ENCODE data around the gene AGBL5.
A peak's percentile ranks its signal among the peaks of the same experiment; 100 is the strongest.

AGBL5 gene

GRCh38 chr2:27077231-27077630, 25.8 kb downstream of the AGBL5 start:
- no peak for DNase-seq (ENCODE audit: low spot score)

GRCh38 chr2:27078267-27079194, 27.1 kb downstream of the AGBL5 start, which contains the start of gene EMILIN1:
TSS of gene EMILIN1 (plus strand) at chr2:27078615. CDS start at chr2:27079066, 451 bp downstream.
- DNase-seq (ENCODE audit: low spot score) = peak; percentile 90

DNA sequence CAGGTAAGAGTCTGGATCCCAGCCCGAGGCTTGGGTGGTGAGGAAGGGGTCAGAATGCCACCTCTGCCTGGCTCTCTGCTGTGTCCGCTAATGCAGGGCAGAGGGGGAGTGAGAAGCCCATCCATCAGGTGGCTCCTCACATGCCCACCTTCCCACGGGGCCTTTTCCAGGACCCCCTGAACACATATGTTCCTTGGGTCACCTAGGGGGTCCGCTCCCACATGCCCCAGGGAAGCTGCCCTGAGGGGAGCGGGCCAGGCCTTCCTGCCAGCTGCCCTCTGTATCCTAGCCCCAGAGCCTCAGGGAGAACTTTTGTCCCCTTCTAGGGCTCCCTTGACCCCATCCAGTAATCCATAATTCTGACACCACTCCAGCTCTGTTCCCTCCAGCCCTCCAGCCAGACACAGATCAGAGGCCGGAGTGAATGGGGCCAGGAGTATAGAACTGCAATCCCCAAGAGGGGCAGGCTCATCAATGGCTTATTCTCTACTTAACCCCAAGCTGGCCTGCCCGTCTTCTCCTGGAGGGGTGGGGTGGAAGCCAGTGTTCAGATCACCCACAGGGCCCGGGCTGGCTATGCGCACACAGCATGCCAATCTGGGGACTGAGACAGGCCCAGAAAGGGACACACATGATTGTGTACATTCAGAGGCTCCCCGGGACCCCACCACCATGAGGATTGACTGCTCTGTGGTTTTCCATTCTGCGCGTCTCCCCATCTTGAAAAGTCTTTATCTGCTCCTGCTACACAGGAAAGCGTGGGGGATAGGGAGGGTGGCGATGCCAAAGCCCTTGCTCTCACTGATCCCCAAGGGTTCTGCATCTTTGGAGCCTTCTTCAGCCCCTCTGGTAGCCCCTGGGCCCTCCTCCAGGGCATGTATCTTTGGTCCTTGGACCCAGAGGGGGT, 28.0 kb downstream of the AGBL5 start:
- peak; percentile 26 for DNase-seq (ENCODE audit: low spot score)

DNA sequence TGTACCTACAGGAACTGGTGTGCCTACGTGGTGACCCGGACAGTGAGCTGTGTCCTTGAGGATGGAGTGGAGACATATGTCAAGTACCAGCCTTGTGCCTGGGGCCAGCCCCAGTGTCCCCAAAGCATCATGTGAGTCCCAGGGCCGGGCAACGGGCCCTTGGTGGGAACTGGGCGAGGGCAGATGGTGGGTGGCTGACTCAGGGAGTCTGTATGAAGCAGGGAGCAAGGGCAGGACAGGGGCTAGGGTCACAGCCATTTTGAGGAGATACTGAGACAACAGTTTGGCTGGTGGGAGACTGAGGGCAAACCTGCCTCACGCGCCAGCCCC, 28.6 kb downstream of the AGBL5 start:
- no peak for DNase-seq (ENCODE audit: low spot score)

DNA sequence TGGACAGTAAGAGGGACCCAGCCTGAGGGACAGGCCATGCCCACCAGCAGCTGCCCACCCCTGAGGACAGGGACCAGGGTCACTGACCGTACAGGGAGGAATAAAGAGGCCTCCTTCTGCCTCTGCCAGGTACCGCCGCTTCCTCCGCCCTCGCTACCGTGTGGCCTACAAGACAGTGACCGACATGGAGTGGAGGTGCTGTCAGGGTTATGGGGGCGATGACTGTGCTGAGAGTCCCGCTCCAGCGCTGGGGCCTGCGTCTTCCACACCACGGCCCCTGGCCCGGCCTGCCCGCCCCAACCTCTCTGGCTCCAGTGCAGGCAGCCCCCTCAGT, 29.1 kb downstream of the AGBL5 start:
- DNase-seq (ENCODE audit: low spot score) = no peak

DNA sequence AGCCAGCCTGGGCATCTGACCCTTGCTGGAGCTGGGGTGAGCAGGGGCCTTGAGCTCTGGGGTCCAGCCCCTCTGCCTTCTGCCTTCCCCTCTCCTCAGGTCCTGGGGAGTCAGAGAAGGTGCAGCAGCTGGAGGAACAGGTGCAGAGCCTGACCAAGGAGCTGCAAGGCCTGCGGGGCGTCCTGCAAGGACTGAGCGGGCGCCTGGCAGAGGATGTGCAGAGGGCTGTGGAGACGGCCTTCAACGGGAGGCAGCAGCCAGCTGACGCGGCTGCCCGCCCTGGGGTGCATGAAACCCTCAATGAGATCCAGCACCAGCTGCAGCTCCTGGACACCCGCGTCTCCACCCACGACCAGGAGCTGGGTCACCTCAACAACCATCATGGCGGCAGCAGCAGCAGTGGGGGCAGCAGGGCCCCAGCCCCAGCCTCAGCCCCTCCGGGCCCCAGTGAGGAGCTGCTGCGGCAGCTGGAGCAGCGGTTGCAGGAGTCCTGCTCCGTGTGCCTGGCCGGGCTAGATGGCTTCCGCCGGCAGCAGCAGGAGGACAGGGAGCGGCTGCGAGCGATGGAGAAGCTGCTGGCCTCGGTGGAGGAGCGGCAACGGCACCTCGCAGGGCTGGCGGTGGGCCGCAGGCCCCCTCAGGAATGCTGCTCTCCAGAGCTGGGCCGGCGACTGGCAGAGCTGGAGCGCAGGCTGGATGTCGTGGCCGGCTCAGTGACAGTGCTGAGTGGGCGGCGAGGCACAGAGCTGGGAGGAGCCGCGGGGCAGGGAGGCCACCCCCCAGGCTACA, 30.7 kb downstream of the AGBL5 start:
- DNase-seq (ENCODE audit: low spot score) = no peak

DNA sequence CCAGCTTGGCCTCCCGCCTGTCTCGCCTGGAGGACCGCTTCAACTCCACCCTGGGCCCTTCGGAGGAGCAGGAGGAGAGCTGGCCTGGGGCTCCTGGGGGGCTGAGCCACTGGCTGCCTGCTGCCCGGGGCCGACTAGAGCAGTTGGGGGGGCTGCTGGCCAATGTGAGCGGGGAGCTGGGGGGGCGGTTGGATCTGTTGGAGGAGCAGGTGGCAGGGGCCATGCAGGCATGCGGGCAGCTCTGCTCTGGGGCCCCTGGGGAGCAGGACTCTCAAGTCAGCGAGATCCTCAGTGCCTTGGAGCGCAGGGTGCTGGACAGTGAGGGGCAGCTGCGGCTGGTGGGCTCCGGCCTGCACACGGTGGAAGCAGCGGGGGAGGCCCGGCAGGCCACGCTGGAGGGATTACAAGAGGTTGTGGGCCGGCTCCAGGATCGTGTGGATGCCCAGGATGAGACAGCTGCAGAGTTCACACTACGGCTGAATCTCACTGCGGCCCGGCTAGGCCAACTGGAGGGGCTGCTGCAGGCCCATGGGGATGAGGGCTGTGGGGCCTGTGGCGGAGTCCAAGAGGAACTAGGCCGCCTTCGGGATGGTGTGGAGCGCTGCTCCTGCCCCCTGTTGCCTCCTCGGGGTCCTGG, 31.4 kb downstream of the AGBL5 start:
- DNase-seq (ENCODE audit: low spot score) = no peak

- no peak for DNase-seq (ENCODE audit: low spot score)
Observed at GRCh38 chr2:27083410-27084296, 32.2 kb downstream of the AGBL5 start.

DNA sequence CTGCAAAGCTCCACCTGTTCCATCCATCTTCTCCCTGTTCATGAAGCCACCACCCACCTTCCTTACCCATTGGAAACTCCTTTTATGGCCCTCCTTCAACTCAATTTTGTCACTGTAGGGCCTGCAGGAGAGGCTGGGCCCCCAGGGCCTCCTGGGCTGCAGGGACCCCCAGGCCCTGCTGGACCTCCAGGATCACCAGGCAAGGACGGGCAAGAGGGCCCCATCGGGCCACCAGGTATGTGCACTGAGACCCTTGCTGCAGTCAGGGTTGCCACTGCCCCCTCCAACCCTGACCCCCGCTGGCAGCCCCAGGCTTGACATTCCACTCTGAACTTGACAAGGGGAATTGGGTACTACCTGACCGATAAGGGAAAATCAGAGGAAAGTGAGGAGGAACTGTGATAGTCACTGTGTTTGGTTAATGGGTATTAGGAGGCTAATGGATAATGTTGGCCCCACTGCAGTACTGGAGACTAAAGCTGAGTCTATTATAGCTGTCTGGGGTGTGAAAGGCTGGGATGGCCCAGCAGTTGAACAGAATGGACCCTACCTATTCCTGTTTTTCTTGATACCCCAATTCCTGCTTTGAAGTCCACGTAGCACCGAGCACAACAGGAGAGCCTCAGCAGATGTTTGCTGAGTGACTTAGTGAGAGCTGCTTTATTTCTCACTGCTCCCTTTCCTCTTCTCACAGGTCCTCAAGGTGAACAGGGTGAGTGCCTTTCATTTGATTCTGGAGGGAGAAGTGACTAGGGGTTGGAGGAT, 33.0 kb downstream of the AGBL5 start:
- no peak for DNase-seq (ENCODE audit: low spot score)

DNA sequence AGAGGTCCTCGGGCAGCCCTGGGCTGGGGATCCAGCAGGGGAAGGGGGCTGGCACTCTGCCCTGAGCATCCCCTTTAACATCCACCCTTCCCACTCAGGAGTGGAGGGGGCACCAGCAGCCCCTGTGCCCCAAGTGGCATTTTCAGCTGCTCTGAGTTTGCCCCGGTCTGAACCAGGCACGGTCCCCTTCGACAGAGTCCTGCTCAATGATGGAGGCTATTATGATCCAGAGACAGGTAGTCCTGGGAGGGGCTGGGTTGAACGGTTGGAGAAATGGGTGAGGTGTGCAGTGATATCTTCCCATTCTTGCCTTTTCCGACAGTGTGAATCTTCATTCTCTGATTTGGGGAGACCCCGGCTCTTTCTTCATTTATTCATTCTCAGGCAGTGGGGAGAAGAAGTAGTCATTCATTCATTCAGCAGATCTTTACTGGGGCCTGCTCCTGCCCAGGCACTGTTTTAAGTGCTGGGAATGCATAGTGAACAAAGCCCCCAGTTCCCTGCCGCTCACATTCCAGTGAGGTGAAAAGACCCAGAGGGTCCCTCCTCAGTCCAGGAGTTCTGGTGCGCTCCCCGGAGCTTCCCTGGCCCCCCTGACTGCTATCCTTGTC, 33.7 kb downstream of the AGBL5 start:
- DNase-seq (ENCODE audit: low spot score) = no peak

- DNase-seq (ENCODE audit: low spot score) = peak; percentile 71
Observed at GRCh38 chr2:27085673-27086089, 34.2 kb downstream of the AGBL5 start.

- DNase-seq (ENCODE audit: low spot score) = peak; percentile 97
Observed at GRCh38 chr2:27086090-27086723, 34.7 kb downstream of the AGBL5 start.

DNA sequence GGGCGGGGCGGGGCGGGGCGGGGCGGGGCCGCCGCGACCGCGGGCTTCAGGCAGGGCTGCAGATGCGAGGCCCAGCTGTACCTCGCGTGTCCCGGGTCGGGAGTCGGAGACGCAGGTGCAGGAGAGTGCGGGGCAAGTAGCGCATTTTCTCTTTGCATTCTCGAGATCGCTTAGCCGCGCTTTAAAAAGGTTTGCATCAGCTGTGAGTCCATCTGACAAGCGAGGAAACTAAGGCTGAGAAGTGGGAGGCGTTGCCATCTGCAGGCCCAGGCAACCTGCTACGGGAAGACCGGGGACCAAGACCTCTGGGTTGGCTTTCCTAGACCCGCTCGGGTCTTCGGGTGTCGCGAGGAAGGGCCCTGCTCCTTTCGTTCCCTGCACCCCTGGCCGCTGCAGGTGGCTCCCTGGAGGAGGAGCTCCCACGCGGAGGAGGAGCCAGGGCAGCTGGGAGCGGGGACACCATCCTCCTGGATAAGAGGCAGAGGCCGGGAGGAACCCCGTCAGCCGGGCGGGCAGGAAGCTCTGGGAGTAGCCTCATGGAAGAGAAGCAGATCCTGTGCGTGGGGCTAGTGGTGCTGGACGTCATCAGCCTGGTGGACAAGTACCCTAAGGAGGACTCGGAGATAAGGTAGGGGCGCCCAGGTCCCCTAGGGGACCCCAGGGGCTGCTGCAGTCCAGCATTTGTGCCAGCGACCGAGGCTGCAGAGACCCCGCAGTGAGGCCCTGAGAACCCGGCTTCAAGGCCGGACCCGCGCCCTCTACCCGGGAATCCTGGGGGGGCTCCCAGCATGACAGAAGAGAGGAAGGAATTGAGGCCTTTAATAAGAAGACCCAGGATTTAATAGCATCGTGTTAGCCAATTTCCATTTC, 35.5 kb downstream of the AGBL5 start, which contains the start of gene KHK:
Gene KHK, plus strand, starts transcription at position 49 of the 870 bp plus-strand sequence. Its CDS starts 488 bp downstream, at position 537.
- peak; percentile 10 for DNase-seq (ENCODE audit: low spot score)

DNA sequence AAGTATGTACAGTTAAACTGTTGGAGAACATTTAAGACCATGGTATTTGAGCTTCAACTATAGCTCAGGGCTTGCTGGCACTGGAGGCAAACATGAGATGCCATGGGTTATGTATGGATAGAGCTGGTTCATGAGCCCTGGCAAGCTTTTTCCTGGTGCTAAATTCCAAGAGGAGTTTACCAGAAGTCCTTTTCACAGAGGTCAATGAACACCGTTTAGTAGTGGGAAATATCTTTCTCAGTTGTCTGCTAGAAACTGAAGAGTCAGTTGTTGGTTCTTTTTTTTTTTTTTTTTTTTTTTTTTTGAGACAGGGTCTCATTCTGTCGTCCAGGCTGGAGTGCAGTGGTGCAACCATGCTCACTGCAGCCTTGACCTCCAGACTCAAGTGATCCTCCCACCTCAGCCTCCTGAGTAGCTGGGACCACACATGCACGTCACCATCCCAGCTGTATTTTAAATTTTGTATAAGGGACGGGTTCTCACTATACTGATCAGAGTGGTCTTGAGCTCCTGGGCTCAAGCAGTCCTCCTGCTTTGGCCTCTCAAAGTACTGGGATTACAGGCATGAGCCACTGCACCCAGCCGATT, 36.4 kb downstream of the AGBL5 start:
- DNase-seq (ENCODE audit: low spot score) = no peak

GRCh38 chr2:27088634-27089033, 37.2 kb downstream of the AGBL5 start:
- DNase-seq (ENCODE audit: low spot score) = no peak

- DNase-seq (ENCODE audit: low spot score) = no peak
Observed at GRCh38 chr2:27089111-27089954, 37.9 kb downstream of the AGBL5 start.
